H1 (cell line): Measurements from ENCODE around the gene TBC1D24.

Experiments used
- CHD2 ChIP-seq: IDR thresholded peaks from 2 replicates; pipeline ENCODE4 v1.6.1; 2012; ENCODE audit warnings: low read length, improper control_type of control experiment
- EGR1 ChIP-seq: IDR thresholded peaks from 2 replicates; pipeline ENCODE4 v1.6.1; 2011; ENCODE audit warnings: low read depth, low read length, borderline replicate concordance
- EP300 ChIP-seq, 2 experiments: IDR thresholded peaks; 1 replicate in 1 of 2; 2 replicates in 1 of 2; pipeline ENCODE4 v1.6.1; 2011 to 2012; ENCODE audit warnings: low read depth in 2 of 2, low read length in 2 of 2, mild to moderate bottlenecking in 2 of 2, borderline replicate concordance in 1 of 2, inconsistent platforms in 1 of 2, moderate library complexity in 1 of 2
- JUN ChIP-seq: IDR thresholded peaks from 2 replicates; pipeline ENCODE4 v1.6.1; 2011; ENCODE audit warnings: low read depth, mild to moderate bottlenecking, improper control_type of control experiment, low read length
- JUND ChIP-seq: IDR thresholded peaks from 2 replicates; pipeline ENCODE4 v1.6.1; 2011; ENCODE audit warnings: mild to moderate bottlenecking, improper control_type of control experiment, low read length
- POLR2A ChIP-seq, 2 experiments: IDR thresholded peaks; 1 replicate in 1 of 2; 2 replicates in 1 of 2; pipeline ENCODE4 v1.6.1; 2011; ENCODE audit warnings: low read depth in 2 of 2, low read length in 2 of 2, mild to moderate bottlenecking in 2 of 2; ENCODE audit errors: control extremely low read depth in 1 of 2
- RAD21 ChIP-seq, 2 experiments: IDR thresholded peaks in 1 of 2; conservative IDR thresholded peaks in 1 of 2; 2 replicates each; pipeline ENCODE4 v1.6.1; 2011; ENCODE audit warnings: low read depth in 2 of 2, low read length in 2 of 2, improper control_type of control experiment in 1 of 2, inconsistent platforms in 1 of 2, mild to moderate bottlenecking in 1 of 2, moderate library complexity in 1 of 2
- SIN3A ChIP-seq, 2 experiments: IDR thresholded peaks in 1 of 2; conservative IDR thresholded peaks in 1 of 2; 2 replicates each; pipeline ENCODE4 v1.6.1; 2011 to 2012; ENCODE audit warnings: low read length in 2 of 2, improper control_type of control experiment in 1 of 2, low read depth in 1 of 2, mild to moderate bottlenecking in 1 of 2
- SP1 ChIP-seq: IDR thresholded peaks from 2 replicates; pipeline ENCODE4 v1.6.1; 2011; ENCODE audit warnings: low read depth, low read length
- SUZ12 ChIP-seq: fragments of 200-600 bp; sonication (generic); IDR thresholded peaks from 2 replicates; pipeline ENCODE4 v1.6.1; 2012; ENCODE audit warnings: mild to moderate bottlenecking, inconsistent platforms, low read length, moderate library complexity, mixed read lengths
- TF ChIP-seq, protein P1 (sequence below), 3 experiments: IDR thresholded peaks; 1 replicate in 2 of 3; 2 replicates in 1 of 3; pipeline versions ENCODE4 v1.5.1 to v1.6.1; 2011; ENCODE audit warnings: low read length in 3 of 3, mild to moderate bottlenecking in 3 of 3, inconsistent platforms in 2 of 3, low read depth in 1 of 3, moderate library complexity in 1 of 3; ENCODE audit not compliant: insufficient read depth in 1 of 3; ENCODE audit errors: control extremely low read depth in 1 of 3
- TF ChIP-seq, protein P2 (sequence below): IDR thresholded peaks from 2 replicates; pipeline ENCODE4 v1.6.1; 2012; ENCODE audit warnings: low read length, inconsistent platforms

DNA sequence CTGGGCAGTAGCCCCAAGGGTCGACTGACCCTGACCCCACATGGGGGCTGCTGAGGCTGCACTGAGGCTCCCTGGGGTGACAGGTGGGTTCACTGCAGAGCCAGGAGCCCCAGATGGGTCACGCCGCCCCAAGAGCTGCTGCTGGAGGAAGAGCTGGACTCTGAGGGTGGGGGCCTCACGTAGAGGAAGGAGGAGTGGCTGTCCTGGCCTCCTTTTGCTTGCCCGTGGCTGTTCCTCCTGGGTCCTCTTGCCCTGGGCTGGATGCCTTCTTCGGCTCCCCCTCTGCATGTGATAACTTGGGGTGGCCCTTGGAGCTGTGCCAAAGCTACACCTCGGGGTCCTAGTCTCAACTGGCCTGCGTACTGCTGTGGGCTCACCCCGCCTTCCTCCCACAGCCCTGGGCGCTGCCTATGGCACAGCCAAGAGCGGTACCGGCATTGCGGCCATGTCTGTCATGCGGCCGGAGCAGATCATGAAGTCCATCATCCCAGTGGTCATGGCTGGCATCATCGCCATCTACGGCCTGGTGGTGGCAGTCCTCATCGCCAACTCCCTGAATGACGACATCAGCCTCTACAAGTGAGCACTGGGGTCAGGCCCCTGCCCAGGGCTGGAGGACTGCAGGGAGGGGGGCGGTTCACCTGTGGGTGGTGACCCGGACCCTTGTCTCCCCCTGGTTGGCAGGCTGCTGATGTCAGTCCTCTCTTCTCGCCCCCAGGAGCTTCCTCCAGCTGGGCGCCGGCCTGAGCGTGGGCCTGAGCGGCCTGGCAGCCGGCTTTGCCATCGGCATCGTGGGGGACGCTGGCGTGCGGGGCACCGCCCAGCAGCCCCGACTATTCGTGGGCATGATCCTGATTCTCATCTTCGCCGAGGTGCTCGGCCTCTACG lies 44.1 kb downstream of the TBC1D24 start:
- TF ChIP-seq, protein P1, sequence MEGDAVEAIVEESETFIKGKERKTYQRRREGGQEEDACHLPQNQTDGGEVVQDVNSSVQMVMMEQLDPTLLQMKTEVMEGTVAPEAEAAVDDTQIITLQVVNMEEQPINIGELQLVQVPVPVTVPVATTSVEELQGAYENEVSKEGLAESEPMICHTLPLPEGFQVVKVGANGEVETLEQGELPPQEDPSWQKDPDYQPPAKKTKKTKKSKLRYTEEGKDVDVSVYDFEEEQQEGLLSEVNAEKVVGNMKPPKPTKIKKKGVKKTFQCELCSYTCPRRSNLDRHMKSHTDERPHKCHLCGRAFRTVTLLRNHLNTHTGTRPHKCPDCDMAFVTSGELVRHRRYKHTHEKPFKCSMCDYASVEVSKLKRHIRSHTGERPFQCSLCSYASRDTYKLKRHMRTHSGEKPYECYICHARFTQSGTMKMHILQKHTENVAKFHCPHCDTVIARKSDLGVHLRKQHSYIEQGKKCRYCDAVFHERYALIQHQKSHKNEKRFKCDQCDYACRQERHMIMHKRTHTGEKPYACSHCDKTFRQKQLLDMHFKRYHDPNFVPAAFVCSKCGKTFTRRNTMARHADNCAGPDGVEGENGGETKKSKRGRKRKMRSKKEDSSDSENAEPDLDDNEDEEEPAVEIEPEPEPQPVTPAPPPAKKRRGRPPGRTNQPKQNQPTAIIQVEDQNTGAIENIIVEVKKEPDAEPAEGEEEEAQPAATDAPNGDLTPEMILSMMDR (IDR thresholded peaks at IDR 0.05; ENCODE audit: control extremely low read depth in 1 of 3, insufficient read depth in 1 of 3, low read depth in 1 of 3, low read length in 3 of 3), result peak in 2 of 3 experiments; percentile 17 to 20; a peak in 2 of 4 replicates
- TF ChIP-seq JUN, result no peak
- TF ChIP-seq JUND, result no peak
- TF ChIP-seq, protein P2, sequence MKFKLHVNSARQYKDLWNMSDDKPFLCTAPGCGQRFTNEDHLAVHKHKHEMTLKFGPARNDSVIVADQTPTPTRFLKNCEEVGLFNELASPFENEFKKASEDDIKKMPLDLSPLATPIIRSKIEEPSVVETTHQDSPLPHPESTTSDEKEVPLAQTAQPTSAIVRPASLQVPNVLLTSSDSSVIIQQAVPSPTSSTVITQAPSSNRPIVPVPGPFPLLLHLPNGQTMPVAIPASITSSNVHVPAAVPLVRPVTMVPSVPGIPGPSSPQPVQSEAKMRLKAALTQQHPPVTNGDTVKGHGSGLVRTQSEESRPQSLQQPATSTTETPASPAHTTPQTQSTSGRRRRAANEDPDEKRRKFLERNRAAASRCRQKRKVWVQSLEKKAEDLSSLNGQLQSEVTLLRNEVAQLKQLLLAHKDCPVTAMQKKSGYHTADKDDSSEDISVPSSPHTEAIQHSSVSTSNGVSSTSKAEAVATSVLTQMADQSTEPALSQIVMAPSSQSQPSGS, result no peak
- TF ChIP-seq RAD21 (IDR thresholded peaks at IDR 0.05 in 1 of 2, conservative IDR thresholded peaks at IDR 0.05 in 1 of 2; ENCODE audit: low read depth in 2 of 2, low read length in 2 of 2), result no peak
- TF ChIP-seq SUZ12, result no peak
- no peak for TF ChIP-seq EGR1
- TF ChIP-seq SP1, result no peak
- TF ChIP-seq SIN3A (conservative IDR thresholded peaks at IDR 0.05 in 1 of 2, IDR thresholded peaks at IDR 0.05 in 1 of 2; ENCODE audit: low read depth in 1 of 2, low read length in 2 of 2), result no peak
- no peak for TF ChIP-seq EP300 (IDR thresholded peaks at IDR 0.05; ENCODE audit: borderline replicate concordance in 1 of 2, low read depth in 2 of 2, low read length in 2 of 2)
- no peak for TF ChIP-seq POLR2A (IDR thresholded peaks at IDR 0.05; ENCODE audit: control extremely low read depth in 1 of 2, low read depth in 2 of 2, low read length in 2 of 2)
- no peak for TF ChIP-seq CHD2
